ENCODE measurements around the gene BRPF1. TPM values are rescaled to one million over a fixed set of nuclear protein-coding genes. Genes with fewer than 3 reads are reported as not detected.

The BRPF1 gene
- total and polyA plus RNA-seq, 10 of the 15 experiments (the other 5 are each of a cell fraction or from before 2014, with no cell fraction given), result 1.2 to 25.3 (median 13.6) TPM

GRCh38 chr3:9769012-9769411 lies 37.5 kb downstream of the BRPF1 start:
- Histone ChIP-seq H3K4me2 (ENCODE audit: control insufficient read depth, insufficient read depth) (peak overlapping the region; percentile 68; the same call in 1 of the 2 replicates), H3K27me3 (replicated peaks in 1 of 2; ENCODE audit: control insufficient read depth in 2 of 2, insufficient read depth in 2 of 2, low read length in 1 of 2) (peaks cover 0 to 2% of the 10 kb centered on the region in 2 experiments; a peak in 3 of 4 replicates), H3K36me3 (ENCODE audit: control insufficient read depth in 2 of 2, insufficient read depth in 2 of 2, low read length in 1 of 2) (no peaks in the 10 kb centered on the region), H3K4me1 (ENCODE audit: control insufficient read depth, insufficient read depth, low read length) (no peaks in the 10 kb centered on the region; the same call in 1 of the 2 replicates), H3K9ac (ENCODE audit: control insufficient read depth, insufficient read depth, low read length) (no peak overlapping the region), H3K4me3 (no peak overlapping the region), H2AFZ (ENCODE audit: control insufficient read depth, low read depth, low read length) (no peak overlapping the region), H3K27ac (ENCODE audit: control insufficient read depth, insufficient read depth) (no peak overlapping the region), H4K20me1 (ENCODE audit: control insufficient read depth, insufficient read depth) (no peaks in the 10 kb centered on the region), H3K79me2 (ENCODE audit: control insufficient read depth, insufficient read depth, low read length) (no peaks in the 10 kb centered on the region), H3K9me3 (replicated peaks; ENCODE audit: control insufficient read depth, insufficient read depth, low read length) (no peaks in the 10 kb centered on the region)
- ChIA-PET RAD21 (ENCODE audit: unreplicated experiment) (interaction anchor here (1.0 kb wide), 1 partner anchor 12 kb away, joined by 3 read pairs; no protein-coding TSS in a partner anchor), SMC1A (ENCODE audit: uncharacterized antibody, unreplicated experiment) (interaction anchor here (1.0 kb wide), 1 partner anchor 16 kb away, joined by 3 read pairs; no protein-coding TSS in a partner anchor), POLR2A (no interaction called here), CTCF (no interaction called here)
- 92% methylated on average over 5 of the region's 5 CpGs for WGBS (ENCODE audit: insufficient coverage, insufficient replicate concordance, low lambda C conversion rate, missing lambda C conversion rate)
- intact Hi-C loops (cut with micrococcal nuclease; ENCODE audit: unreplicated experiment), result no loop called here
- in situ Hi-C loops (cut with MboI), result no loop called here
- ATAC-seq (no peak), DNase-seq (ENCODE audit: low read depth, low spot score) (no peak), FAIRE-seq (no peak)
- BruUV-seq (replicated peaks), result no TSS peak
- TF ChIP-seq SPI1 (IDR thresholded peaks at IDR 0.05; ENCODE audit: borderline replicate concordance, insufficient read depth, low read depth, low read length), result no peak
- no peak for TF ChIP-seq PRDM15 (CRISPR knock-in tag; IDR thresholded peaks at IDR 0.05)
- no peak for TF ChIP-seq DPF2 (IDR thresholded peaks at IDR 0.05)
- TF ChIP-seq CREM (IDR thresholded peaks at IDR 0.05; ENCODE audit: low read depth), result no peak
- no peak for TF ChIP-seq RAD21 (IDR thresholded peaks at IDR 0.05; ENCODE audit: insufficient read depth, low read depth, low read length)
- no peak for TF ChIP-seq CTCF (IDR thresholded peaks at IDR 0.05 in 2 of 3, conservative IDR thresholded peaks at IDR 0.05 in 1 of 3; ENCODE audit: control insufficient read depth in 2 of 3, extremely low read depth in 1 of 3, insufficient read depth in 1 of 3, low read depth in 3 of 3, low read length in 3 of 3)
- TF ChIP-seq CBFB (IDR thresholded peaks at IDR 0.05; ENCODE audit: low read depth), result no peak
- no peak for TF ChIP-seq PBX3 (IDR thresholded peaks at IDR 0.05; ENCODE audit: insufficient replicate concordance, low read depth, low read length)
- TF ChIP-seq HDAC6 (IDR thresholded peaks at IDR 0.05; ENCODE audit: unreplicated experiment), result no peak
- no peak for TF ChIP-seq ELK1 (IDR thresholded peaks at IDR 0.05; ENCODE audit: low read depth, low read length)
- TF ChIP-seq IRF5 (IDR thresholded peaks at IDR 0.05; ENCODE audit: borderline replicate concordance), result no peak
- no peak for TF ChIP-seq STAT3 (IDR thresholded peaks at IDR 0.05; ENCODE audit: low read depth, low read length)

Data from GM12878 (cell line).